RWPE2 (cell line): ENCODE results near the gene RBM10.

Source experiments
- ATAC-seq: fragments of 200-7000 bp; cut with Tn5 transposase; 3 replicates; pipeline ENCODE4 v1.9.1; 2021; ENCODE audit warnings: low read depth
- DNase-seq: peaks from one replicate; pipeline ENCODE4 v3.0.0-alpha.2; 2020; ENCODE audit warnings: low spot score
- H3K27ac ChIP-seq: fragments of 450-650 bp; 2 replicates; pipeline ENCODE4 v1.5.1; 2017; ENCODE audit warnings: mild to moderate bottlenecking; ENCODE audit not compliant: poor library complexity, severe bottlenecking
- H3K27me3 ChIP-seq: fragments of 250-450 bp; sonication (Bioruptor Pico); 2 replicates; pipeline ENCODE4 v1.5.1; 2021; ENCODE audit warnings: mild to moderate bottlenecking, moderate library complexity; ENCODE audit not compliant: insufficient read depth, poor library complexity, severe bottlenecking
- H3K36me3 ChIP-seq: fragments of 250-450 bp; sonication (Bioruptor Pico); 2 replicates; pipeline ENCODE4 v1.5.1; 2020; ENCODE audit warnings: low read depth, mild to moderate bottlenecking, moderate library complexity
- H3K4me1 ChIP-seq: fragments of 250-450 bp; sonication (Bioruptor Pico); 2 replicates; pipeline ENCODE4 v1.5.1; 2021; ENCODE audit warnings: mild to moderate bottlenecking, moderate library complexity; ENCODE audit not compliant: insufficient read depth, poor library complexity, severe bottlenecking
- H3K4me3 ChIP-seq: fragments of 250-450 bp; sonication (Bioruptor Pico); 2 replicates; pipeline ENCODE4 v1.5.1; 2021; ENCODE audit warnings: mild to moderate bottlenecking, moderate library complexity; ENCODE audit not compliant: severe bottlenecking
- H3K9me3 ChIP-seq: fragments of 250-450 bp; sonication (Bioruptor Pico); 2 replicates; pipeline ENCODE4 v1.5.1; 2021; ENCODE audit warnings: mild to moderate bottlenecking, moderate library complexity; ENCODE audit not compliant: severe bottlenecking
- CTCF ChIP-seq: fragments of 450-650 bp; IDR thresholded peaks from one replicate; pipeline ENCODE4 v1.5.1; 2017; ENCODE audit warnings: mild to moderate bottlenecking, moderate library complexity; ENCODE audit not compliant: poor library complexity, severe bottlenecking

Gene RBM10

GRCh38 chrX:47174376-47174775 lies 29.4 kb downstream of the RBM10 start:
- Histone ChIP-seq H3K36me3 (peaks cover 15% of the 10 kb centered on the region), H3K9me3 (no peaks in the 10 kb centered on the region), H3K27ac (no peak overlapping the region), H3K4me3 (no peak overlapping the region), H3K4me1 (no peaks in the 10 kb centered on the region), H3K27me3 (no peaks in the 10 kb centered on the region)
- ATAC-seq (no peak), DNase-seq (no peak)
- no peak for TF ChIP-seq CTCF

GRCh38 chrX:47174846-47175587 lies 30.0 kb downstream of the RBM10 start:
- Histone ChIP-seq H3K27ac (no peak overlapping the region), H3K36me3 (peaks cover 15% of the 10 kb centered on the region), H3K9me3 (no peaks in the 10 kb centered on the region), H3K27me3 (no peaks in the 10 kb centered on the region), H3K4me1 (no peaks in the 10 kb centered on the region), H3K4me3 (no peak overlapping the region)
- no peak for TF ChIP-seq CTCF
- ATAC-seq (no peak), DNase-seq (no peak)

DNA sequence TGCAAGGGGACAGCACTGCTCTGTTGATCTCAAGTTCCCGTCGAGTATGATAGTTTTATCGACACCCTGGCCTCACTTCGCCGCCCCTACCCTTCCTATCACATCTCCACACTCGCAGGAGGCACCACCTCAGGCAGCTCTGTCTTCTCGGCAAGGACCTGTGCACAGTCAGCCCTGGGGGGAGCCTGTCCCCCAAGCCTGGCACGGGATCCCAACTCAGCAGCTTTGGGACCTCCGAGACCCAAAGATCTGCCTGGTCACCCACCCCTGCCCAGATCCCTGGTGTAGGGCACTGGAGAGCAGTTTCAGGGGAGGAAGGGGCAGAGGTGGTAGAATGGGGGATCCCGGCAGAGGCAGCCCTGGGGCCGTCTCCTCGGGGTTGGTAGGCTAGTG lies 30.6 kb downstream of the RBM10 start:
- TF ChIP-seq CTCF: no peak
- H3K4me3 ChIP-seq: no peak overlapping the region
- ATAC-seq: no peak
- no peaks in the 10 kb centered on the region for H3K27me3 ChIP-seq
- DNase-seq: no peak
- H3K36me3 ChIP-seq: peaks cover 15% of the 10 kb centered on the region
- no peaks in the 10 kb centered on the region for H3K4me1 ChIP-seq
- H3K27ac ChIP-seq: no peak overlapping the region
- H3K9me3 ChIP-seq: no peaks in the 10 kb centered on the region

DNA sequence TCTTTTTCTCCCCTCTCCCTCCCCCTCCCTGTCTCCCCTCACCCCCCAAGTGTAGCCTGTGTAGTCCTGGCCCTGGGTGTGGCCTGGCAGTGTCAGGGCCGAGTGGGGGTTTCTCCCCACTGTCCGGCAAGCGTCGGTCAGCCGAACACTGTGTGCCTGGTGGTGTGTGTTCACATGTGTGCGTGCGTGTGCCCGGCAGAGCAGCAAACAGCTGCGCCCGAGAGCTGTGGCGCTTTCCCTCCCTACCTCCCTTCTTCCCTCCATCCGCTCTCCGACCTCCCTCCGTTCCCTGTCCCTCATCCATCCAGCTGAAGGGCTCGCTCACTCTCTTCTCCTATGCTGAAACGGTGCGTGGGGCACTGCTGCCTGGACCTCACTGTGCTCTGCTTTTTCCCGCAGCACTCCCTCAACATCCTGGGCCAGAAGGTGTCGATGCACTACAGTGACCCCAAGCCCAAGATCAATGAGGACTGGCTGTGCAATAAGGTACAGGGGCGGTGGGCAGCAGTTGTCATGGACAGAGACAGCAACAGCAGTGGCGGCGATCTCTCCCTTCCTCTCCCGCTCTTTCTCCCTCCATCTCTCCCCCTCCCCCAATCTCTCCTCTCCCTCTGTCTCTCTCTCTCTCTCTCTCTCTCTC lies 31.2 kb downstream of the RBM10 start:
- Histone ChIP-seq H3K4me3 (no peak overlapping the region), H3K27ac (no peak overlapping the region), H3K9me3 (no peaks in the 10 kb centered on the region), H3K36me3 (peaks cover 15% of the 10 kb centered on the region), H3K27me3 (no peaks in the 10 kb centered on the region), H3K4me1 (no peaks in the 10 kb centered on the region)
- no peak for TF ChIP-seq CTCF
- no peak for DNase-seq
- no peak for ATAC-seq

GRCh38 chrX:47177079-47177478 lies 32.1 kb downstream of the RBM10 start:
- Histone ChIP-seq H3K4me1 (no peaks in the 10 kb centered on the region), H3K9me3 (no peaks in the 10 kb centered on the region), H3K4me3 (no peak overlapping the region), H3K27me3 (no peaks in the 10 kb centered on the region), H3K27ac (peak overlapping the region; percentile 26), H3K36me3 (peaks cover 15% of the 10 kb centered on the region)
- ATAC-seq: no peak
- DNase-seq: no peak
- TF ChIP-seq CTCF: no peak
